ENCODE data around the gene NEK7. TPM values are rescaled to one million over a fixed set of nuclear protein-coding genes. Genes with fewer than 3 reads are reported as not detected.

Gene NEK7
- total and polyA plus RNA-seq, 2 of the 4 experiments (the other 2 are of a cell fraction), result 89.0 to 467 TPM

DNA sequence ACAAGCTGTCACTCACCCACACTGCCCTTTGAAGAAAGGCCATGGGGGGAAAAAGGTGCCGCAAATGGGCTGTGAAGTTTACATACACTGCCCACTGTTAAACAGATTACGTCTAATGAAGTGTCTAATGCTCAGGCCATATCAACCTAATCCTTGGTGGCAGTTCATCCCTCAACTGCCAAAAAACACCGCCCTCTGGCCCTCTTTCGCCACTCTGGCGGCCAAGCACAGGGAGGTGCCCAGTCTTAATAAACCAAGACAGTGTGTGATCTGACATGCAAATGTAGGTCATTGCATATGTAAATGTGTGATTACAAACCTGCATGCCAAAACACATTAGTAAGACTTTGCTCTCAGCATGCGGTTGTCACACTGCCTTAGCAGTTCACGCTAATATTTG is 89.5 kb downstream of the NEK7 start:
- Histone ChIP-seq H2BK5ac (ENCODE audit: low read depth, low read length, poor library complexity, severe bottlenecking) (peak overlapping the region; percentile 40), H3K4me1 (ENCODE audit: control insufficient read depth, insufficient read depth, low read length) (no peaks in the 10 kb centered on the region; the same call in 1 of the 2 replicates), H2BK20ac (ENCODE audit: low read depth, low read length) (no peak overlapping the region), H2AK9ac (replicated peaks; ENCODE audit: low read depth, low read length, poor library complexity) (peak overlapping the region; percentile 29), H2AFZ (replicated peaks; ENCODE audit: low read length, poor library complexity) (no peak overlapping the region), H2AK5ac (ENCODE audit: low read depth, low read length) (peak overlapping the region; percentile 44; the same call in 1 of the 2 replicates), H4K20me1 (ENCODE audit: insufficient read depth, low read length) (peaks cover 8% of the 10 kb centered on the region; the same call in 1 of the 2 replicates), H3K9me1 (ENCODE audit: insufficient read depth, low read length) (peaks cover 11% of the 10 kb centered on the region), H3K27me3 (ENCODE audit: control insufficient read depth, insufficient read depth, low read length) (no peaks in the 10 kb centered on the region), H3K56ac (ENCODE audit: extremely low read depth, insufficient read depth, low read length) (no peak overlapping the region), H3K4me2 (ENCODE audit: low read depth, low read length) (no peak overlapping the region; the same call in 1 of the 2 replicates), H4K8ac (ENCODE audit: low read depth in 2 of 2, low read length in 2 of 2) (peak overlapping the region in 1 of 2 experiments; percentile 13; a peak in 2 of 4 replicates), H3K79me1 (ENCODE audit: low read depth in 1 of 2, low read length in 2 of 2) (peaks cover 23 to 39% of the 10 kb centered on the region in 2 experiments), H3K9ac (ENCODE audit: low read depth, low read length) (no peak overlapping the region), H2BK120ac (ENCODE audit: low read depth, low read length) (no peak overlapping the region), H3K36me3 (ENCODE audit: control insufficient read depth, insufficient read depth, low read length) (no peaks in the 10 kb centered on the region), H3K4ac (ENCODE audit: low read depth, low read length) (no peak overlapping the region), H3K4me3 (ENCODE audit: insufficient read depth, low read depth, low read length) (no peak overlapping the region), H3K27ac (ENCODE audit: insufficient read depth, low read length) (no peak overlapping the region), H3K14ac (replicated peaks; ENCODE audit: low read depth, low read length) (no peak overlapping the region), H3K18ac (ENCODE audit: low read depth, low read length) (no peak overlapping the region), H4K91ac (ENCODE audit: insufficient read depth, low read depth, low read length) (no peak overlapping the region), H2BK15ac (ENCODE audit: low read depth, low read length) (no peak overlapping the region), H3K23ac (ENCODE audit: low read depth, low read length) (no peak overlapping the region), H3K9me3 (ENCODE audit: control insufficient read depth, insufficient read depth, low read length) (no peaks in the 10 kb centered on the region), H4K5ac (ENCODE audit: low read depth, low read length) (no peak overlapping the region)
- WGBS, 2 experiments (ENCODE audit: extremely low coverage in 2 of 2, insufficient read length in 1 of 2), result no CpG with 5 or more reads among the region's 7 CpGs
- BruUV-seq (replicated peaks), result no TSS peak
- no peak for TF ChIP-seq CHD1 (IDR thresholded peaks at IDR 0.05; ENCODE audit: low read depth, low read length)
- TF ChIP-seq CEBPB (IDR thresholded peaks at IDR 0.05; ENCODE audit: low read depth, low read length), result no peak
- TF ChIP-seq MAFK (IDR thresholded peaks at IDR 0.05; ENCODE audit: low read depth, low read length), result no peak
- in situ Hi-C loops (cut with MboI; ENCODE audit: low sequenced_read_pairs) (no loop called here), dilution Hi-C loops (cut with HindIII; ENCODE audit: low sequenced_read_pairs, unreplicated experiment) (no loop called here), intact Hi-C loops (cut with micrococcal nuclease) (no loop called here)
- ChIA-PET POLR2A (ENCODE audit: unreplicated experiment) (no interaction called here), CTCF (no interaction called here)
- ATAC-seq (ENCODE audit: low read depth) (no peak), DNase-seq (no peak)
